GM12872 (cell line): Measurements from ENCODE around the gene DCAF7.

Experiments used
- TF ChIP-seq, protein P1 (sequence below): IDR thresholded peaks from 3 replicates; pipeline ENCODE4 v1.5.1; 2011; ENCODE audit warnings: low read depth, mild to moderate bottlenecking, low read length, moderate library complexity; ENCODE audit not compliant: insufficient read depth

DCAF7 gene

DNA sequence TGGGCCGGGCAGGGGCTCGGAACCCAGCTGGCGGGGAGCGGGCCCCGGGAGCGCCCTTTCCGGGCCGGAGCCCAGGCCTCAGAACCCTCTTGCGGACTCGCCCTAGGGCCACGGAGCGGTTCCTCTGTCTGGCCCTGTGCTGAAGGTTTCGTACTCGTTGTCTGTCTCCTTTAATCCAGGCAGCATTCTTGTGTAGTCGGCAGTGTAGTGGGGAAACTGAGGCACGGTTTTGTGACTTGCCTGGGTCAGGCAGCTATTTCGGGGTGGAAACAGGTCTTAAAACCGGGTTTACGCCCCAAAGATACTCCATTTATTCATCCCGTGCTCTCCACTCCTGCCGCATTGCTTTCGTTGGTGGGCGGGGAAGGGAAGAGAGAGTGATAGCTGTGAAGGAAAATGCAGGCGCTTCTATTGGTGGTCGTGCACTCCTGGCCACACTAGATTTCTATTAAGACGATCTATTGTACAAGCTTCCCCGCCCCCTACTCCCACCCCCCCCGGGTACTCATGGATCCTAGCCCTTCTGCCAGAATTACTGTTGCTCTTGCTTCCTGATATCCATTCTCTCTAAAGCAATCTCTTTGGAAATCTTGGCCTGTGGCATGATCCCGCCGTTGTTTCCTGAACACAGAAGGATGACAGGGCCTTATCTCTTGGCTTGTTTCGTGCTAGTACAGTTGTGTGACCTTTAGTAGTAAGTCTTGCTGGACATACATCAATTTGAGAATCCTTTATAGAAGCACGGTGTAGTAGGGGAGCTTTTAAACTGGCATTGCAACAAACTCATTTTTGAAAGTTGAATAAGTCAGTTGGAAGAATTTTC lies 751 bp downstream of the DCAF7 start:
- TF ChIP-seq, protein P1, sequence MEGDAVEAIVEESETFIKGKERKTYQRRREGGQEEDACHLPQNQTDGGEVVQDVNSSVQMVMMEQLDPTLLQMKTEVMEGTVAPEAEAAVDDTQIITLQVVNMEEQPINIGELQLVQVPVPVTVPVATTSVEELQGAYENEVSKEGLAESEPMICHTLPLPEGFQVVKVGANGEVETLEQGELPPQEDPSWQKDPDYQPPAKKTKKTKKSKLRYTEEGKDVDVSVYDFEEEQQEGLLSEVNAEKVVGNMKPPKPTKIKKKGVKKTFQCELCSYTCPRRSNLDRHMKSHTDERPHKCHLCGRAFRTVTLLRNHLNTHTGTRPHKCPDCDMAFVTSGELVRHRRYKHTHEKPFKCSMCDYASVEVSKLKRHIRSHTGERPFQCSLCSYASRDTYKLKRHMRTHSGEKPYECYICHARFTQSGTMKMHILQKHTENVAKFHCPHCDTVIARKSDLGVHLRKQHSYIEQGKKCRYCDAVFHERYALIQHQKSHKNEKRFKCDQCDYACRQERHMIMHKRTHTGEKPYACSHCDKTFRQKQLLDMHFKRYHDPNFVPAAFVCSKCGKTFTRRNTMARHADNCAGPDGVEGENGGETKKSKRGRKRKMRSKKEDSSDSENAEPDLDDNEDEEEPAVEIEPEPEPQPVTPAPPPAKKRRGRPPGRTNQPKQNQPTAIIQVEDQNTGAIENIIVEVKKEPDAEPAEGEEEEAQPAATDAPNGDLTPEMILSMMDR = no peak

DNA sequence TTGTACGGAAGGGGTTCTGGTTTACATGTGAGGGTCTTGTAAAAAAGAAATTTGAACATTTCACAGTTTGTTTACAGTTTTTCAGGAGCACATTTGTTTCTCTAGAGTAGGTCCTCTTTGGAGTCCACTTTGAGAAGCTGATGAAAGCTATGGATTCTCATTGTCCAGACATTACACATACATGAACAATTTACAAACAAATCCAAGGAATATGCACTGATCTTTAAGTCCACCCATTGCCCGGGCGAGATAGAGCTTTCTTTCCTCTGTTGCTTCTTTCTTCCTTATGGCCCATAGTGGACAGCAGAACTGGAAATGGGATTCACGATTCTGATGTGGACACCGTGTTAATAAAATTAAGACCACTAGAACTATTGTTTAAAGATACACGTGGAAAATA lies 1.9 kb downstream of the DCAF7 start:
- TF ChIP-seq, protein P1 = no peak

DNA sequence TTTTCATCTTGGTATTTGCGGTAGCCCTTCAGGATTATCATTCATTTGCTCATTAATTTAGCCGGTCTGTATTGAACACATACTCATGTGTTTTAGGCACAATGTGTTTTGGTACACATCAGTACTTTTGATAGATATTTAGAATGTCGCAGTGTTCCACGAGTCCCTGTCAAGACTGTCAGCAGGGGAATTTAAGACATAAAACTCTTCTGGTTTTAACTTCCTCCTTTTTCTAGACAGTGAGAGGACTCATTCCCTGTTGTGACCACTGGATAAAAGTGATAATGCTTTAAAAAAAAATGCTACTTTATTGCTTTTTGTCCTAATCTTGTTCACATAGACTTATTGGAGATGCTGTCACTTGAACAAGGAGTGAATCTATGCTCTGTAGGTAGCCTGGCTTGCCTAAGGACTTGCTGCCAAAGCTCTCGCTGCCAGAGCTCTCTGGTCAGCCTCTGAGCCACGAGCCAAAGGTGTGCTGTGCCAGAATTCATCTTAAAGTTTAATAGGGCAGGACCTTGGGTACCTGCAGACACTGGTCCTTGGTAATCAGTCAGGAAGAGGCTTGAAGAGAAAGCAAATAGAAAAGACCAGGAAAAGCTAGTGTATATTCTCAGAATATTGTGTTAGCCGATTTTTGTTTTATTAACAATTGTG lies 5.4 kb downstream of the DCAF7 start:
- TF ChIP-seq, protein P1 = no peak

DNA sequence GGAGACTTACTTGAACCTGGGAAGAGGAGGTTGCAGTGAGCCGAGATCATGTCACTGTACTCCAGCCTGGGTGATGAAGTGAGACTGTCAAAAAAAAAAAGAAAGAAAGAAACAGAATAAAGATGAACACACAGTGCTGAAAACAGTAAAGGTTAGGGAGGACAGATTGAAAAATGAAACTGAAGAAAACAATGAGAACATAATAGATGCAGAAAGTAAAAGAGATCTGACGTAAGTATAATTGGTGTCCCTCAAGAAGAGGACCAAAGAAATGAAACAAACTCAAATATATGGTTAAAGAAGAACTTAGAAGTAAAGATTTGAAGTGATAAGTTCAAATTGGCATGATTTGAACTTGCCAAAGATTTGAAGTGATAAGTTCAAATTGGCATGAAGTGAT lies 7.1 kb downstream of the DCAF7 start:
- TF ChIP-seq, protein P1 = no peak

DNA sequence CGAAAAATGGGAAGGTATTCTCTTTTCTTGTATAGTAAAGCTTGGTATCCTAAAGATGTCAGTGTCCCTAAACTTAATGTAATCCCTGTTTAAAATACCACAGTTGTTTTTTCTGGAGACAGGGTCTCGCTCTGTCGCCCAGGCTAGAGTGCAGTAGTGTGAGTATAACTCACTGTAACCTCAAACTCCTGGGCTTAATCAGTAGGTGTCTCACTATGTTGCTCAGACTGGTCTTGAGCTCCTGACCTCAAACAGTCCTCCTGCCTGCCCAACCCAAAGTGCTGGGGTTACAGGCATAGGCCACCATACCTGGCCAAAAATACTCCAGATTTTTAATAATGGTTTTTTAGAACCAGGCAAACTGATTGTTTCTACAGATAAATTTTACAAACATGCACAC lies 8.2 kb downstream of the DCAF7 start:
- TF ChIP-seq, protein P1 = no peak

DNA sequence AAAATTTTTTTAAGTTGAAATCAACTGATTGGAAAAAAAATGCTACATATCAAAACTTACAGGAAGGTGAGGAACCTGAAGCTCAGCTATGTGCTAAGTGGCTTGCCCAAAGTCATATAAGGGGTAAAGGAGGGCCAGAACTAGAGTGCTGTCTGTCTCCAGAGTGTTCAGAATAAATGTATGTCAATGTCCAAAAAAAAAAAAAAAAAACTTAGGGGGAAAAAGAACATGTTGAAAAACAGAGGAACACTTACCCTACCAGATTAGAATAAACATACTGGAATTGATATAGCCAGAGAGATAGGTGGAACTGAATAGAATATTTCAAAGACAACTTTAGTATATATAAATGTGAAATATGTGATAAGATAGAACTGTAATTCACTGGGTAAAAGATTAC lies 11.5 kb downstream of the DCAF7 start:
- TF ChIP-seq, protein P1 = no peak

DNA sequence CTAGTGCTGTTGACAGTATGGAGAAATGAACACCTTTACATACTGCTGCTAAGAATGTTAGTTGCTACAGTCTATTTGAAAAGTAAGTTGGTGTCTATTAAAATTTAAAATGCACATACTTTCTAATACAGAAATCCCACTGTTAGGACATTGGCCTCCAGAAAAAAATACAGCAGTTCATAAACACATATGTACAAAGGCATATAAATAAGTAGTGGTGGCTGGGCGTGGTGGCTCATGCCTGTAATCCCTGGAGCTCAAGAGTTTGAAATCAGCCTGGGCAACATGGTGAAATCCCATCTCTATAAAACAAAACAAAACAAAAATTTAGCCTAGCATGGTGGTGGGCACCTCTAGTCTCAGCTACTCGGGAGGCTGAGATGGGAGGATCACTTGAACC lies 13.1 kb downstream of the DCAF7 start:
- TF ChIP-seq, protein P1 = no peak
